Measurements from ENCODE around the gene STK24.

DNA sequence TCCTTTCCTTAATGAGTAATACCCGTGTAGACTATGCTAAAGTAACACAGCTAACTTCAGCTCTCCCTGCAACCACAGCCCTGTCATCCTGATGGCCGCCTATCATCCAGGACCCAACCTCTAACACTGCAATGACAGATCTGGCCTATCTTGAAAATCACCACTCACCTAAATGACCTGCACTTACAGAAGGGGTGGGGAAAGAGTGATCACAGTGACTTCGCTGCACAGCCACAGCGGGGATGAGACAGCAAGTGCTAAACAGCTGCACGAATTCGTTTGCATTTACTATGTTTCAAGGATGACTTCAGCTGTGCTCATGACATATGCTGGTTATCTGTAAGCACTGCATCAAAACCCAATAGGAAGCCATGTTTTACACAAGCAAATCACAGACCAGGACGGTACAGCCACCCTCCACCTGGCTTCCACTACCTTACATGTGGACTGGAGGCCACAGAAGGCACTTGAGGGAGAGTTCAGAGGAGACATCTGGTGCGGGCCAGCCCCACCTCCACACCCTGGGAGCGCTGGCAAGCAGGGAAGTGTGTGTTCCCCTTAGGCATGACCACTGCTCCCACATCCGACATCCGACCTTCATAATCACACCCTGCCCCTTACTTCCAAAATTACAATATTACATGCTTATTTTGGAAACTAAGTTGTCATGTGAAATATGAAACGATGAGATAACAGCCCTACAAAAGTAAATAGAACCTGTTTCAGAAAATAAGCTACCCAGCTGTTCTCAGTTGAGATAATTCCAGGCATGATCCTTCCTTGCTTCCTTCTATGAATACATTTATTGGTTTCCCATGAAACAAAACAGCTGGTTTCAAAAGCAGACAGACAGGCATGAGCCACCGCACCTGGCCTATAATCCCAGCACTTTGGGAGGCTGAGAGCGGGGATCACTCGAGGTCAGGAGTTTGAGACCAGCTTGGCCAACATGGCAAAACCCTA is 95.7 kb downstream of the STK24 start:
- no peak for TF ChIP-seq POLR2A (IDR thresholded peaks at IDR 0.05)
- no peak for TF ChIP-seq CTCF (IDR thresholded peaks at IDR 0.05)
- peak in 1 of 2 donors; percentile 39 for TF ChIP-seq EP300 (IDR thresholded peaks at IDR 0.05)

All from tibial nerve (tissue), 4 donors.